GM19372 (cell line): ENCODE results near the gene ELMO3.

Experiments used
- ATAC-seq: cut with Tn5 transposase; IDR thresholded peaks from one replicate; pipeline ENCODE4 v1.9.1; 2021; ENCODE audit warnings: mild to moderate bottlenecking, low read depth, moderate library complexity; ENCODE audit not compliant: unreplicated experiment

Gene ELMO3

DNA sequence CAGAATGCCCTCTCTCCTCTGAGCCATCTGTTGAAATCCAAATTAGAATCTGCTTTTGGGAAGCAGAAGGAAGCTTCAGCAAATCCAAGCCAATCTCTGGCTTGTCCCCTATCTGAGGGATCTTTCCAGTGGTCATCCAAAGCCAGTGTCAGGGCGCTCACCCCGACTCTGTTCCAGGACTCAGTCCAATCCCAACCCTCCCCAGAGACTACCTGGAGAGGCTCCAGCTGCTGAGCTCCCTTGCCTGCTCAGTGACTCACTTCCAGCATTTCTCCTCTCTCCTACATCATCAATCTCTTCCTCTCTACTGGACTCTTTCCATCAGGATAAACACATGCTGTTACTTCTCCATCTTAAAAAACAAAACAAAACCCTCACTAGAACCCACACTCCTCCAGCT, 17.6 kb upstream of the ELMO3 start:
- no peak for ATAC-seq

DNA sequence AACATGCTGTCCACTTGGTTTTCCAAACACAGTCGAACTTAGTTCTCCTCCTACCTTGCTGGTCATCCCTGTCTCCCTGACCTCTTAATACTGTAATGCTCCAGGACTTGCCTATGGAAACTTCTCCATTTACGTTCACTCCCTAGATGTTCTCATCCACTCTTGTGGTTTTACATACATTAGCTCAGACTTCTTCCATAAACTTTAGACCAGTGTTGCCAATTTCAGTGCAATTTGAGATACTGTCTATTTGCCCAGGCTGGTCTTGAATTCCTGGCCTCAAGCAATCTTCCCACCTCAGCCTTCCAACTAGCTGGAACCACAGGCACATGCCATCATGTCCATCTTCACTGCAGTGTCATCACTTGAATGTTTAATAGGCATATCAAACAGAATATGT, 16.6 kb upstream of the ELMO3 start:
- no peak for ATAC-seq

DNA sequence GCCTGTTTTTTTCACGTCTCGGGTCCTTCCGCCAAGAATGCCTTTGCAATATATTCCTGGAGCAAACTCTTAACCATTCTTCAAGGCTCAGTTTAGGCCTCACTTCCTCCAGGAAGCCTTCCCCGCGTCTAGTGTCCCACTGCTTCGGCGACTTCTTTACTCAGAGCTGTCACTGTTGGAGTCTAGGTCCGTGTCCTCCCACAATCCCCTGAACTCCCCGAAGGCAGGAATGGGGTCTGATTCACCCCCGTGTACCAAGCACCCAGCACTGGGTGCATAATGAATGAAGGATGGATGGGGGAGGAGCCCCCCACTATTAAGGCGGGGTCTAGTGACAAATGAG, 15.7 kb upstream of the ELMO3 start:
- ATAC-seq = no peak

DNA sequence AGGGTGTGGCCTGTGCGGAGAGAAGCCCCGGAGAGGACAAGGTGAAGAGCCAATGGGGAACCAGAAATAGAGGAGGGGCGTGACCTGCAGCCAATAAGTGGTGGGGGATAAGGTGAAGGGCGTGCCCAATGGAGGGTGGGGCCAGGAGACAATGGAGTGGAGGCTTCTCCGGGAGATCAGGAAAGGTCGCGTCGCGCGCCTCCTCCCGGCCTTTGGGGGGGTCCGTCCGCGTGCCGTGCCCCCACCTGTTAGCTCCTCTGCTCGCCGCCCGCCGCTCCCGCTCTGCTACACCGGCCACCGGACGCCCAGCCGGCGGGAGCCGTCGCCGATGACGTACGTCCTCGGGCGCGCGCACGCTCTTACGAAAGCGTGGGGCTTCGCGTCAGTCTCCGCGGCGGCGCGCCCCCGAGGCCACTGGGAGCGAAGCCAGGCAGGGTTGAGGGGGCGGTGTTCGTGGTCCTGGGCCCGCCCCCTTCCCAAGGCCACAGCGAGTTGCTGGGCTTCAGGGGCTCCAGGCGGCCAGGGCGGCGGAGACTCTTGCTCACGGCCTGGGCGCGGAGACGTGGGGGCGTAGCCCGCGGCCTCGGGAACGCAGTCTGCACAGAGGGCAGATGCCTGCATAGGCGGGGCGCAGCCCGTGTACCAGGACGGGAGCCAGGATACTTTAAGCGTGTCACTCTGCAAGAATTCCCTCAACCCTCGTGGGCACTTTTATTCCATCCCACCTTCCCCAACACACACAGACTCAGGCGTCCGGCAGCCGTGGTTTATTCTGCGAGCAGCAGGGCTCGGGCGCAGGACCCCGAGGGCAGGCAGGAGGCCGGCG, 15.1 kb upstream of the ELMO3 start, which contains the start of gene MATCAP1:
Gene MATCAP1, minus strand, starts transcription at position 337 of the 826 bp plus-strand sequence. CDS start 3,353 bp downstream, outside the sequence.
- ATAC-seq = peak; percentile 93

DNA sequence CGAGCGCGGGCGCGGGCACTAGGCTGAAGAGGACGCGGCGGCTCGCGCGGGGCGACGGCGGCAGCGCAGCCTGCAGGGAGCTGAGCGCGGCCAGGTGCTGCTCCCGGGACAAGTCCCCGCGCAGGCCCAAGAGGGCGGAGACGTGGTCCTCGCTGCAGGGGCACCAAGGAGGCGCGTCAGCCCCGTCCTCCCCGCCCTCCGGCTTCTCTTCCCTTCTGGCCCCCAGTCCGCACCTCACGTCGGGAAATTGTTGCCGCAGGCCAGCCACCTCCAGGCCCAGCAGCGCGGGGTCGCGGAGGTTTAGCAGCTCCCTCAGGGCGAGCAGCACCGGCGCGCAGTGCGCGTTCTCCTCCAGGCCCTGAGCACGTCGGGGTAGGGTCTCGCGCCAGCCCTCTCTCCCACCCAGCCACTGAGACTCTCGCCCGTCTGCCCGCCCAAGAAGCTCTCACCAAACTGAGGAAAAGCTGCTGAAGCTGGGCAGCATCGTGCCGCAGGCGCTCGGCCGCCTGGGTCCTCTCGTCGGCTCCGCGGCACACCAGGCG, 14.4 kb upstream of the ELMO3 start:
- no peak for ATAC-seq

DNA sequence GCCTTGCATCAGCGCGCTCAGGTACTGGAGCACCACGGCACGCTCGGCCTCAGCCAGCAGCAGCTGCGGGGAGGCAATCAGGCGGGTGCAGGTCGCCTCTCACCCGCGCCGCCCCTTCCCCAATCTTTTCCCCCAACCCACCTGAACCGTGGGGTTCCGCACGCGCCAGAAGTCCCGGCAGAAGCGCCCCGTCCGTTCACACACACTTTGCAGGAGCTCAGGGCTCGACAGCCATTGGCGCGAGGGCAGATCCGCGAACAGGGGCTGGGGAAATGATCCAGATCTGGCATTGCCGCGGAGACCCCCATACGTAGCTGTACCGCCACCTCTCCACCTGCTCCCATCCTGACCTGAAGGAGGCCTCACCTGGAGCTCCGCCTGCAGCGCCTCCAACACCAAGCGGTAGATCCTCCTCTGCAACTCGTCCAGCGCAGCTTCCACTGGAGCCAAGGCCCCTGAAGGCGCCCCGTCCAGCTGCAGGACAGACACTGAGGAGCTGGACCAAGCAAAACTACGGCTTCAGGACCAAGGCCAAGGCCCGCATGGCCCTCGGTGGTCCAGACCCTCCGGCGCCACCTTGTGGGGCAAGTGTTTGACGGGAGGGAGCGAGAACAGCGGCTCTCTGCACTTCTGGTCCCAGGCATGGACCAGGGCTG, 13.8 kb upstream of the ELMO3 start:
- no peak for ATAC-seq

DNA sequence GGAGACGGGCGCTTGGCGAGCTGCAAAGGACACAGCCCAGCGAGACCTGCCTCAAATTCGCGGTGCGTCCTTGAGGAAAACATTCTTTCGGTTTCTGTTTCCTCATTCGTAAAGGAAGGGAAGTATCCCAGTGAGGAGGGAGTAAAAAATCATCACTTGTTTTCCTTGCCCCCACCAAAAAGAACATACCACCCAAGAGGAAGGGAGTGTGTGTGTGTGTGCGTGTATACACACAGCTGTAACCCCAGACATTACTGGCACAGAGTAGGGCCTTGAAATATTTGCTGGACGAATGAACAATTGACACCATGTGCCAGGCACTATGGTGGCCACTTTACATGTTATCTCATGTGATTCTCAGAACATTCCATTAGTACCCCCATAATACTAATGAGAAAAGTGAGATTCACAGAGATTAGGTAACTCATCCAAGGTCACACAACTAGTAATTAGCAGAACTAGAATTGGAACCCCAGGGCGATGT, 13.2 kb upstream of the ELMO3 start:
- no peak for ATAC-seq

DNA sequence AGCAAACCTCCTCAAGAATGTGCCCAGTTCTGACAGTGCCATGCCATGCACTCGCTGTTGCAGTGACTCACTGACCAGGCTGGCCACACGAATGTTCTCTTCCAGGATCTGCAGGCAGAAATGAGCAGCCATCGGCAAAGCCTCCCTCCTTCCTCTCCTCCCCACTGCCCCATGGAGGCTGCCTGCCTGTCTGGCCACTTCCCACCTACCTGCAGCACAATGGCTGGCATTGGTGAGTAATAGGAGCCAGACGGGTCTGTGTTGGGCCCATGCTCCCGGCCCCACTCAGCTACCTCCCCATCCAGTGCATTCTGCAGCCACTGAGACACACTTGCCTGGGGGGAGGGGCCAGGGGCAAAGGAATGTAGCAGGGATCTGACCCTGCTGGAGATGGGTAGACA, 12.4 kb upstream of the ELMO3 start:
- ATAC-seq = no peak

DNA sequence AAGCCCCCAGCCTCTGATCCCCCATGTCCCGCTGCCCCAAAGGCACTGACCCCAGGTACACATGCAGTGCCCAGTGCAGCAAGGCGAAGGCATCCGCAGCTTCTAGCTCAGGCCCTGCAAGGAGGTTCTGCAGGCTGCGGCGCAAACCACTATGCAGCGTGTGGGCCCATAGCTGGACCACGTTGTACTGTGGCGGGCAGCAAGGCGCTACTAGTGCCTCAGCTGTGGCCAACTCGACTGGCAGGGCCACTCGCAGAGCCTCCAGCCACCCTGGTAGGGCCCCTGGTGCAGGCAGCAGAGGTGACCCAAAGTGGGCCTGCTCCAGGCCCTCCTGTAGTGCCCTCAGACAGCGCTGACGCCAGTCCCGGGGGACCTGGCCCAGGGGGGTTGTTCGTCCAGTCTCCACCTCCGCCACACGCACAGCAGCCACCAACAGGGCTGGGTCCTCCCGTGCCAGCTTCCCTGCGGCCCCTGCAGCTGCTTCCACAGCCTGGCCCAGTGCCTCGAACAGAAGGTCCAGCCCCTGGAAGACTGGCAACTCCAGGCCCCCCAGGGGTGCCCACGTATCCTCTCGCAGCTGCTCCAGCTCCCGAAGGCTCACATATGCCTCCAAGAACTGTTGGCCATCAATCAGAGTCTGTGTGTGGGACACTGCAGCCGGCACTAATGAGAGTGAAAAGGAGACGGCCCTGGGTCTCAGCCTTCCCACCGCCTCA, 11.6 kb upstream of the ELMO3 start:
- no peak for ATAC-seq

DNA sequence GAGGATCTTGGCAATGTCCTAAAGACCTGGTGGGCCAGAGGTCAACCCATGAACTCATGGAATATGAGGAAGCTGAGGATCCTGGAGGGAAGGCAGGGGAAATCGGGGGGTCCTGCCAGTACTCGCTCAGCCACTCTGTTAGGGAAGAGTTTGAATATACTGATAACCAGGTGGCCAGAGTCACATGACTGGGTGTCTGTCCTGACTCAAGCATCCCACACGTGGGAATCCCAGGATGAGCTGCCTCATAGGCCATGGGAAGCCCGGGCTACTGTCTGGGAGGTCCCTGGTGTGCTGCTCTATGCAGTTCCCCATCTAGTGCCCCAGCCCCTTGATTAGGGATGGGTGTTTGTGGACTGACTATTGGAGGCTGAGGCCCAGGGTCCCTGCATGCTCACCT, 10.6 kb upstream of the ELMO3 start:
- ATAC-seq = no peak

DNA sequence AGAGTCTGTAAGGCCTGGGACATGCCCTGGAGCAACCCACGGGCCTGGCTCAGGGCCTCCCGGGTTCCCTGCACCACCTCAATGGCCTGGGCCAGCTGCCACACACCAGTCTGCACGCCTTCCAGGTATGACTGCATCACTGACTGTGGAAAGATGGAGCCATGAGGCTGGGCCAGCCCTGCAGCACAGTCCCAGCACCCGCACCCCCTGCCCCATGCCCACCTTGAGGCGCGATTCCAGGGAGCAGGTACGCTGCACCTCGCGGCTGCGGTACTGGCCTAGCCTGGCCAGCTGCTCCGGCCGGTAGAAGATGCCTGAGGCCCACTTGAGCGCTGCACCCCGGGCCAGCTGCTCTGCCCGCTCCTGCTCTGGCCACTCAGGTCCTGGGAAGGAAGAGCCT, 10.1 kb upstream of the ELMO3 start:
- ATAC-seq = no peak

DNA sequence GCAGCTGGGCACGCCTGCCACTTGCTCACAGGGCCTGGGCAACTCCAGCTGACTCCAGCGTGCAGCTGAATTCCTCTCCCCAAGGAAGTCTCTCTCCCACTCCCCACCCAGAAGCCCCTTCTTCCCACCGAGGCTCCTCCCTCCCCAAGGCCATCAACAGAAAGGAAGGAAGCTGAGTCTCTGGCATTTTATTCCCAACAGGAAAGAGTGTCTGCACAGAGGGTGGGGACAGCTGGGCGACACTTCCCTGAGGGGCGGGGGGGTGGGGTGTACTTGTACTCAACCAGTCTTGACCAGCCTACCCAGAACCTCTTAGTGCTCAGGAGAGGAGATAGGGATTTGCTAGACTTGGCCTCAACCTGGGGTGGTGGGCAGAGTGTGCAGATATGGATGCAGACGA, 8.9 kb upstream of the ELMO3 start, which contains the start of gene EXOC3L1:
Gene EXOC3L1, minus strand, starts transcription at position 96 of the 400 bp plus-strand sequence. CDS start 460 bp downstream, outside the sequence.
- no peak for ATAC-seq

DNA sequence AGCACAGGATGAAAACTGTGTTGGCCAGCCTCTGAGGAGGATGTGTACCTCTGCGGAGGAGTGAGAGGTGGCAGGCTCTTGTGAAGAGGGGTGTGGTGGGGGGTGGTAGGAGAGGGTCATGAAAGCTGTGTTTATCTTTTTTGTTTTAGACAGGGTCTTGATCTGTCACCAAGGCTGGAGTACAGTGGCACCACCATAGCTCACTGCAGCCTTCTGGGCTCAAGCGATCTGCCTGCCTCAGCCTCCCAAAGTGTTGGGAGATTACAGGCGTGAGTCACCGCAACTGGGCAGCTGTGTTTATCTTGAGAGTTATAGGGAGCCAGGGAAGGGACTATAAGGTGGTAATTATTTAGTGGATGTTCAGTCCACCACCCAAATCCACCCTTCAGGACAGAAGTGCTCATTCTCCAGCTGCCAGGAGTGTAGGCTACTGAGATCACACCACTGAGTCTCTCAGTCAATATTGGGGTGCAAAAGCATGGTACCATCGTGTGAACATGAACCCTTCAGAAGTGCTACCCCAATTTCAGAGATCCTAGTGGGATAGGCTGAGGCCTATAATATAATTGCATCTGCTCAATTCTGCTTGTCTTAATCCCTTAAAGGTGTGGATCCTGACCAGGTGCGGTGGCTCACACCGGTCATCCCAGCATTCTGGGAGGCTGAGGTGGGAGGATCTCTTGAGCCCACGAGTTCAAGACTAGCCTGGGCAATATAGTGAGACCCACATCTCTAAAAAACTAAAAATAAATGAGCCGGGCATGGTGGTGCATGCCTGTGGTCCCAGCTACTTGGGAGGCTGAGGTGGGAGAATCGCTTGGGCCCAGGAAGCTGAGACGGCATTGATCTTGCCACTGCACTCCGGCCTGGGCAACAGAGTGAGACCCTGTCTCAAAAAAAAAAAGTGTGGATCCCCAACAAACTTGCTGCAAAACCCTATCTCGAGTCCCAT, 8.2 kb upstream of the ELMO3 start:
- no peak for ATAC-seq

DNA sequence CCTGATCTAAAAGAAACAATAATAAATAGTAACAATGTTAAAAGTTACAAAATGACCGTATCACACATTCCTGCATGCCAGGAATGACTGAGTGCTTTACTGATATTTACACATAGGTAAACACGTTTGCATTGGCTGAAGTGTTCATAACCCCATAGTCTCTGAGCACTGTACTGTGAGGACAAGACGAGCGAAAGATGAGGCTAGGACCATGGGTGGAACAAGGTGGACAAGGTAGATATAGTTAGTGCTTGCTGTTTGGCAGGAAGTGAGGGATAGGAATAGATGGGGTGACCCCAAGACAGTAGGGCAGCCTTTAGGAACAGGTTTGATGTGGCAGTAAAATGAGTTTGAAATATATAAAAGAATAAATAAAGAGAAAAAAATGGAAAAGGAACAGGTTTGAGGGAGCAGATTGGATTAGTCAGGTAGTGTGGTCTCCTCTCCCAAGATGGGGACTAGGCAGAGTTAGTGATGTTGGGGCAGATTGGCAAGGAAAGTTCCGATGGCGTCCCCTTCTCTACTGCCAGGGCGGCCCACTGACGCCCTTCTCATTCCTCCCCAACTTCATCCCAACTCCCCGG, 7.4 kb upstream of the ELMO3 start:
- ATAC-seq = no peak

DNA sequence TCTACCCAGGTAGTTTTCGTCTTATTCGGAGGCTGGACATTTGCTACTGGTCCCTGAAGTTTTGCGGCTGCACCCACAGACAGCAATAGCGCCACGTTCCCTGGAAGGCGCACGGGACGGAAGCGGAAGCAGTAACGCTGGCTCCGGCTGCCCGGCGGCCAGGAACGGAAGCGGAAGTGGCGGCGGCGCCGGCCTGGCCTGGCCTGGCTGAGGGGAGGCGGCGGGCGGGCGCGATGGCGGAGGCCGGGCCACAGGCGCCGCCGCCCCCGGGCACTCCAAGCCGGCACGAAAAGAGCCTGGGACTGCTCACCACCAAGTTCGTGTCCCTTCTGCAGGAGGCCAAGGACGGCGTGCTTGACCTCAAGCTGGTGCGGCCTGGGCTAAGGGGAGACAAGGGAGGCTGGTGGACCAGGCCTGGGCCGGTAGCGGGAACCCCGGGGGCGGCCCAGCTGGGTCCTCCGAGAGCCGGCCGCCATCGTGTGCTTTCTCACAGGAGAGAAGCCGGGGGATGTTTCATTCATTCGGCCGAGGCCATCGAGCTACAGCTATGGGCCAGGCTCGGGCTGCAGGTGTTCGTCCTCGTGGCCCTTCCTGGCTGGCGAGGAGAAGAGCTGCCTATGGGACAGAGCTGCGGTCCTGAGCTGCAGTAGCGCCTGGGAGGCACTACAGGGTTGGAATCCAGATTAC, 6.8 kb upstream of the ELMO3 start, which contains the start of gene E2F4:
Gene E2F4, plus strand, starts transcription at position 161 of the 687 bp plus-strand sequence. Its CDS starts 73 bp downstream, at position 234.
- peak; percentile 96 for ATAC-seq

DNA sequence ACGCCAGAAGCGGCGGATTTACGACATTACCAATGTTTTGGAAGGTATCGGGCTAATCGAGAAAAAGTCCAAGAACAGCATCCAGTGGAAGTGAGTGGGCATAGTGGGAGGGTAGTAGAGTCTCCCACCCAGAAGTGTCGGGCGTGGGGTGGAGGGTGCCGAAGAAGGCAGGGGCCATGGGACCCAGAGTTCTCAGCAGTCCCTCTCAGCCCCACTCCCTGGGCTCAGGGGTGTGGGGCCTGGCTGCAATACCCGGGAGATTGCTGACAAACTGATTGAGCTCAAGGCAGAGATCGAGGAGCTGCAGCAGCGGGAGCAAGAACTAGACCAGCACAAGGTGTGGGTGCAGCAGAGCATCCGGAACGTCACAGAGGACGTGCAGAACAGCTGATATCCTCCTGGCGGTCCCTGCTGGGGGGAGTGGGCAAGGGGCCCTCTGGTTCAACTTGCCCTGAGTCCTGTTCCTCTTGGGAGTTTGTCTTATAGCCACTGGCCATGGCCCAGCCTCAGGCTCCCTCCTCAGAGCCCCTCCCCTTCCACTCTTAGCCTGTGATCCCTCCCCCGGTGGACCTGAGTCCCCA, 6.1 kb upstream of the ELMO3 start:
- ATAC-seq = no peak

DNA sequence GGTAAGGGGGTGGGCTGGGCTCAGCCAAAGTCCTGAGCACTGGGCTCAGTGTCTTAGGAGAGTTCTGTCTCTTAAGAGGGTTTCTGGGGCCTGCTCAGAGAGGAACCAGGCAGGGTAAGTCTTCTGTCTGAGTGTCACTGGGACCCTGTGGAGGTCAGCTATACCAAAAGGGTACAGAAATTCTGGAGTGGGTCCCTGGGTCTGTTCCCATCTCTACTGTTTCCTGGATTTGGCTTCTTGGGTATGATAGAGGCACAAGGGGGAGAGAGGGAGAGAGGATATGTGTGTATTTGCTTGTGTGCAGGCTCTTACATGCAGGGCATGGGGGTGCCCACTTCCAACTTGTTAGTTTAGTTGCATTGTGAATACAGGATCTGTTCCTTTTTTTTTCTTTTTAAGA, 5.4 kb upstream of the ELMO3 start:
- no peak for ATAC-seq

DNA sequence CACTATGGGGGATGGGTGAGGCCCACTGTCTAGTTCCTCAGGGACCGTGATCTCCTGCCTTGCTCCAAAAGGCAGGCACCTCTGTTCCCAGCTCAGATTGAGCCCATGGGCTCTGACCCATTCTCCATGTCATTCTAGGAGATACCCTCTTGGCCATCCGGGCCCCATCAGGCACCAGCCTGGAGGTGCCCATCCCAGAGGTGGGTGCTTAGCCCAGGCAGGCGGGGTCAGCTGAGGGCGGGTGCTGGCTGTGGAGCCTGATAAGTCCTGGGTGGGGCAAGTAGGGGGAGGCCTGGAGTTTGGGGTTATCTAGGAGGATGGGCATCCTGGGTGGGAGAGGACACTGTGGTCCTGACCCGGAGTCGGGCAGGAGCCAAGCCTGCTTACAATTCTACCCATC, 4.7 kb upstream of the ELMO3 start:
- ATAC-seq = no peak
